Stimulated activated CD8-positive, alpha-beta memory T cell treated with anti-CD3 and anti-CD28 coated beads, Interleukin-15, amount 100 ng/mL, for 4 hours (primary cell): ENCODE results near the gene PAK5.

Experiments
- DNase-seq, 2 donors: peaks; one replicate each; pipeline ENCODE4 v3.0.0-alpha.2; 2020; ENCODE audit warnings: low read depth in 2 of 2

Gene PAK5

DNA sequence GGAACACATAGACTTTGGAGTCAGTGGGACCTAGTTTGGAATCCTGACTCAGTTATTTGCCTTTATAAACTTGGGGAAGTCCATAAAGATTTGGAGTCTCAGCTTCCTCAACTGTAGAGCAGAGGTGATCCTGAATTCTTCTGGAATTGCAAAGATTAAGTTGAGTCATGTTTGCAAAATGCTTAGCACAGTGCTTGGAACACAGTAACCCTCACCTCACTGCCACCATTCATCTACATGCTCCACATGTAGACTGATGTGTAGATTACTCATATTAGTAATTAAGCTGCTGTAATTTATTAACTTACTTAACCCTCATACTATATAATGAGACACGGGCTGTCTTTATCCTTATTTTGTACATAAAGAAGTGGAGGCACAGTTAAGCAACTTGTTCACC, 263.0 kb downstream of the PAK5 start:
- DNase-seq: no peak

DNA sequence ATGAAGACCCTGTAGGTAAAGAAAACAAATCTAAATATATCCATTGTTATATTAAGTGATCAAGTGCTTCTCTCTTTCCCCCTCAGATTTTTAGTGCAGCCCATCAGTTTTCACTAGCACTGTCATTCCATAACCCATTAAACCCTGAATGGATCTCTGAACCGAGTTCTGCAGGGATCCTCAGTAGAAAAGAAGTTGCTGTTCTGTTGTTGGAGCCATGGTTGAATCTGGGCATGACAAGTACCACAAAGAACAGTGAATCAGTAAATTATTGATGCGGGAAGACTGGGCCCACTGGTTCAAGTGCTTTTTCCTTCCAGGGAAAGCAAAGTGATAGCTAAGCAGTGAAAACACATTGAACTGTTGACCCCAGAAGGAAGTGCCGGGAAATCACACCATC, 264.1 kb downstream of the PAK5 start:
- DNase-seq: no peak

DNA sequence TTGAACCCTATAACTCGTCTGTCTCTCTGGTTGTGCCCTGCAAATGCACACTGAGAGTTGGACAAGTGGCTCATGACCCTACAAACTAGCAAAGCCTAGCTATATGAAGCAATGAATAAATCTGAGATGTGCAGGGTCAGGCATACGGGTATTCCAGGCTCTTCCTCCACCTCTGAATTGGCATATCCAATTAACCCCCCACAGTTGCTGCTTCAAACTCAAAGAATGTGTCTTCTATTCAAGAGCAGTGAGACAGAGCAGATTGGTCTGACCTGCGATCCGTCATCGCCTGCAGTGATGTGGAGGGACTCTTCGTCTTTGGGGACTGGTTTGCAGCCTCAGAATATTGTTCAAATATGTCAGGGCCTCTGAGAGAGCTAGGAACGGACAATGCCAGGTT, 264.7 kb downstream of the PAK5 start:
- no peak for DNase-seq

DNA sequence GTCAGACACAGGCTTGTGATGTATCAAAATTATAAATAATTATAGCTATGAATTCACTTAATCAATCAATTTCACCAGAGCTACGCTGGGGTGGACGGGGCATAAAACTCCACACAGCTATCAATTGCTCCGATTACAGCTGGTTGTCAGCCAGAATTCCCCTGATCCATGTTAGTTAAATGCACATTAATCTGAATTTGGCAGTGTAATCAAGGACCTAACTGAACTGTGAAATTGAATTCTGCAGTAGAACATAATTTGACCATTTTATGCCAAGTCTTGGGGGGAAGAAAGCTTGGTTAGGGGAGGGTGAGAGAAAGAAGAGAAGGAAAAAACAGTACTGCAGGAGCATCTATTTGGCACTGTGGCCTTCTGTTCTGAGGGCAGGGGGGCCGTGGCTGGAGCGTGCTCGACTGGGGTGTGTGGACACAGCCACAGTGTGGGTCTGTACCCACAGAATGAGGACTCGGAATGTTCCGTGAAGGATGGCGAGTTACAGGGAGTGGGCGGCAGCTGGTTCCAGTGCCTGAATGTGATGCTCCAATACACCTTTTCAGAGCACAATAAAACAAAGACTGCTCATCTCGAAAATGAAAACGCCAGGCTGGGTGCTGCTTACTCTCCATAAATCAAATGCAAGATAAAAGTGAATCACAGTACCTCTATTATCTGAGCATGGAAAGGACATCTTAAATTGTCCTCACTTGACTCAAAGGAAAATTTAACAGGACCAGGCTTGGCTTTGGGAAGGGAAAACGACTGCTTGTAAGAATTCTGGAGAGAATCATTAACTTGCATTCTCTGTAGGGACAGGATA, 265.3 kb downstream of the PAK5 start:
- no peak for DNase-seq

DNA sequence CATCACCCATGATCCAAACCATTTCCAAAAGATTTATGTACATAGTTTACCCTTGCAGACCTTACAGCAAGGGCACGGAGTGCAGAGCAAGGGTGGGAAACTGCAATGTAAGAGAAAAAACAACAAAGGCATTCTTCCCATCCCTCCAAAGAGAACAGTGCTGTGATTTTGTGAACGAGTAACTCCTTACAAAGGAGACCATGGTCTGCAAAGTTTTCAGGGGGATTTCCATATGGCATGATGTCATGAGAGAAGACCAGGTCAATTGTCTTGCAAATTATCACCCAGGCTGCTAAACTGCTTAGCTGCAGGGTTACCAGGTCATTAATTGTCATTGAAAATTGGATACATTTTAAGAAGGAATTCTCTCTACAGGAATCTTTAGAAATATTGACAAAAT, 266.2 kb downstream of the PAK5 start:
- DNase-seq: no peak

DNA sequence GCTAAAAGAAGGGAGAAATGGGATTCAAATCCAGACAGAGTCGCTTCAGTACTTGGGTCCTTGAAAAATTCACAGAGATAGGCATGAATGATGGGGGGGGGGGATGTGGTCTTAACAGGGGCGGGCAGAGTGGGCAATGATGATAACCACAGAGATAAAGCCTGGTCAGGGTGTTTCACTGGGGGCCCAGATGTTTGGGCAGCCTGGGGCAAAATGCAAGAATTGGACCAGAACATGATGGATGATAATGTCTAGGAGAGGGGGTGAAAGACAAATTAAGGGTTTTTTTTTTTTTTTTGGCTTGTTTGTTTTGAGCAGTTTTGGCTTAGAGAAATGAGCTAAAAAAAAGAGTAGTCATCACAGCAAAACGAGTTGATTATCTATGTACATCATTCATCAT, 267.1 kb downstream of the PAK5 start:
- no peak for DNase-seq

DNA sequence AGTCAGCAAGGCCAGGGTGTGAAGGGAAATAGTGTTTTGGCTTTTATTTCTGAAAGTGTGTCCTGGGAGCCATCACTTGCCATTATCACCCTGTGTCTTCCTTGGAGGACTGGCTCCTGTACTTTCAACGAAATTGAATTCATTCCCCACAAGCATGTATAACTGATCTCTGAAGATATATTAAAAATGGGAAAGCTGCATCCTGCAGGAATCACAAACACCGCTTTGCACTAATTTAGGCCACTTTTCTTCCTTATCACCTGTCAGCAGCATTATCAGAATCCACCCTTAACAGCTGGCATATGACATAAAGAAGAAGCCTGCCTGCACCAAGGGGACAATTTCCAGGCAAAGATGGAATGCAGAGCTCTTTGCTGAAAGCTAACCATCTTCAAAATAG, 268.3 kb downstream of the PAK5 start:
- no peak for DNase-seq

DNA sequence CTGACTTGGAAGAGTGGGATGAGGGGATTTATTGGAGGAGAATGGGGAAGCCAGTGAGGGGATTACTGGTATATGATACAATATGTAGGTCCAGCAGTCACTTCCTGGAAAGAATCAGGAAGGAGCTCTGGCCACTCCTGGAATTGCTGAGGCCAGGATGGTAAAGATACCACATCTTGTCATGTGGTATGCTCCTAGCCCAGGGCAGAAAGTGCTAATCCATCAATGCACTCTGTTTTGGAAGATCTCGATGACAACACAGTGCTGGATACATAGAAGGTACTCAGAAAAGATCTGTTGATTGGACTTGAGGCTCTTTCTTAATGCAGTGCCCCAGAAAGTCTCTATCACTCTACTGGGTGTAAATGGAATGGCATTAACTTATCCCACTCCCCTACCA, 271.9 kb downstream of the PAK5 start:
- DNase-seq: no peak

DNA sequence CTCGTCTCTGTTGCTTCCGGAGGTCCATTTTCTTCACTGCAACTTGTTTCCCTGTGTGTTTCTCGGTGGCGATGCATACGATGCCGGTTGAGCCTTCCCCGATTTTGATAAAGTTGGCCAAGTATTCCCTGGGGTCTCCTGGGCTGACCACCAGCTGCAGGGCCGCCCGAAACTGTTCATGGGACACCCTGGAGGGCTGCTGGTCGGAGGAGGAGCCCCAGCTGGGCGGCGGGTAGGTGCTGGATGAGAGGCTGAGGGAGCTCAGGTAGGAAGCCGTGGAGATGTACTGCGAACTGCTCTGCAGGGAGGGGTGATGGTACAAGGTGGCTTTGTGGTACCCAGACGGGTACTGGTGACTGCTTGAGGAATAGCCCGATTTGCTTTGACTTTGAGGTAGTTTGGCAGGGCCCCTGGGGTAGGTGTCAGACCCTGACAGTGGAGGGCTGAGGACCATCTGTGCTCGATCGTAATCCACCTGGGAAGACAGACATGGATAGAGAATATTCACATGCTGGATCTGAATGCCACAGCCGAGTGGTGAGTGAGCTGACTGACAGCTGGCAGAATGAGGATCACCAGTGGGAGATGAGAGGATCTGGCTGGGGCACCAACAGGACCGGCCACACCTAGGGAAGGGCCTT, 272.8 kb downstream of the PAK5 start:
- no peak for DNase-seq

DNA sequence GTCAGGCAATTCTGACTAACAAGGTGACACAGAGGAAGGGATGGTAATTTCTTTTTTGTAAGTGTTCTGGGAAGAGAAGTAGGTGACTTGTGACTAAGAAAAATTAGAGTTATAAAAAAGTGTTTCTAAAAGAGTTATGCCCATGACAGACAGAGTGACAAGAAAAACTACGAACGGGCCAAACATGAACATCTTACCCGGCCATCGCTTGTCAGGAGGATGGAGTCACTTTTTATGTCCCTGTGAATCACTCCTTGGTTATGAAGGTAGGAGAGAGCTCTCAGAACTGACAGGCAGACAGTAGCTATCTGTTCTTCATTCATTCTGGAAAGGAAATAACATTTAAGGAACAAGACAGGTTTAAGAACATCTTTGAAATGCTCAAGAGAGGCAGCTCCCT, 281.5 kb downstream of the PAK5 start:
- no peak for DNase-seq

DNA sequence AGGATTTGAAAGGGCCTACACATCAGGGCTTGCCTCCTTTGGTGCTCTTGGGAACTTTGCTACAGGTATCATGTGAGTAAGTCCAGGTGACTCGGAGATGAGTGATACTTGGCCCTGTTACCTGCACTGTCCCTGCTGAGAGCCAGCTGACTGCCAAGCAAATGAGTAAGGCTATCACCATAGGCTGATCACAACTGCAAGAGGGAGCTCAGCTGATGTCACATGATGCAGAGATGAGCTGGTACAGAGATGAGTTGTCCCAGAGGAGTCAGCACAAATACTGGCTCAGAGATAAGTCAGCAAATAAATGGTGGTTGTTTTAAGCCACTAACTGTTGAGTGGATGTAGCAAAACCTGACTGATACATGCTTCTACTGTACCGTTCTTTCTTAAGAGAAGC, 283.1 kb downstream of the PAK5 start:
- no peak for DNase-seq

DNA sequence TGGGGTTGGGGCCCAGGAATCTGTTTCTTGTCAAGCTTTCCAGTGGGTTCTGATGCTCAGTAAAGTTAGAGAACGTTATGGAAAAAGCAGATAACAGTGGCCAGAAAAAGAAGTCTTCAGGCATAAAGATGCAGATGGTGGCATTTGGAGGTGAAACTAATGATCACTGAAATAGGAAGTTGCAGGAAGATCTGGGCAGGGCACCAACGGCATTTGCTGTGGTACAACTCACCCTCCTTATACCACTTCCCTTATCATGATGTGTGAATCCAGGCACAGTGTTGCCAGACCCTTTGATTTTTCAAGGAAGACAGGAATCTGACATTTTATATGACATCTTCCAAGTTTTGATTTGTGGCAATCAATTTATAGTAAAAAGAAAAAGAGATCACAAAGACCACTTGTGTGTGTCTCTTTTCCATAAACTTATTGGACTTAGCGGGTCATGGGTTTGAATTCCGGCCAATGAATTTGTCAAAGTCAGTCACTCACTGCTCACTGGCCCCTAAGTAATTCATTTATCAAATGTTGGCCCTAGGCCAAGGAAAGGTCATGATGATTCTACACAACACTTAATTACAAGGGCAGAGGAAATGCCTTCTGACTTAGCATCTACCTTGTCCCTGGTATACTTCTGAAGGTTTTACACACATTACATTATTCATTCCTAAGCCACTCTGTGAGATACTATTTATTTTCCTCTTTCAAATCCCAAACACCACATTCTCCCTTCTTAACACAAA, 286.9 kb downstream of the PAK5 start:
- DNase-seq: no peak

DNA sequence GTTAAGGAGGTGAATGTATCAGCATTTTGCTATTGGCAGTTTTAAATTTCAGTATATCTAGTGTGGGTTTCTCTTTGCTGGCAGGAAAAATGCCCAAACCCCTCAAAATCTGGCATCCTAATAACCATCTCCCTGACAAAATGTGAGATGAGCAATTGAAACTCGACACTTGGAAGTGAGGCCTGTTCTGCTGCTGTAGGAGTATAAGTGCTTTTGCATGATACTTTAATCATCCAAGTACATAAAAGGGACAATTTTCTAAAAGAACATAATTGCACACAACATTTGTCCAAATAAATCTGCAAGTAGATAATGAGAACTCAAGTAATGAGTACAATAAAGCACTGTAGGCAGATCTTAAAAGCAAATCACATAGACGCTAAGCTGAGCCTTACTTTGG, 288.0 kb downstream of the PAK5 start:
- DNase-seq: no peak

DNA sequence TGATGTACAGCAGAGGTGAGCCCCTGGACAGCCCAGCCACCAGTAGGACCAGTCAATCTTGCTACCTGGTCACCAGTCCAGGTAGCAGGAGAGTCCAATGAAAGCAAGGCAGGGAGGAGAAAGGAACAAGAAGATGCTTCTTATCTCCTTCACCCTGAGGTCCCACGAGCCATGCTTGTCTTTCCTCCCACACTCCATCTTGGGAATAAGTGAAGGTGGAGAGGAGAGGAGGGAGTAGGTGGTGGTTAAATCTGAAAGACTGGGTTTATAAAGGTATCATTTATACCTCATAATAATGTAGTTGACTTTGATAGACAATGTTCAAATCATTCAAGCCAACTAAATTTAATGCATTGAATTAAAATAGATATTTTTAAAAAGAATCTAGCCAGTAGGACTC, 288.6 kb downstream of the PAK5 start:
- DNase-seq: no peak

DNA sequence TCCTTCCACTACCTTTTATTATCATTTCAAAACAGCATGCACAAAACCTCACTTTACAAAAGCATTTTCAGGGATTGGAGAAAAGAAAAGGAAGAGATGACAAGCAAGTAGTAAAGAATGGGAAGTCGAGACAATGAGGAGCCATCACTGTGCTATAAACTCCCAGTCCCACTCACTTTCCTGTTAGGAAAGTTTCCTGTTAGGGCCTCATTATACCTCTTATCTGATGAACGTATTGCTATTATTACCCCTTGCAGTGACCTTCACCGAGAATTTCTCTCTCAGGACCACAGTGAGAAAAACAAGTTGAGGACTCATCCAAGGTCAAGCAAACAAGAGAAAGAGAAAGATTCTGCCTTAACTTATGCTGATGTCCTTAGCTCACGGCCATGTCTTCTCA, 295.7 kb downstream of the PAK5 start:
- DNase-seq: no peak

DNA sequence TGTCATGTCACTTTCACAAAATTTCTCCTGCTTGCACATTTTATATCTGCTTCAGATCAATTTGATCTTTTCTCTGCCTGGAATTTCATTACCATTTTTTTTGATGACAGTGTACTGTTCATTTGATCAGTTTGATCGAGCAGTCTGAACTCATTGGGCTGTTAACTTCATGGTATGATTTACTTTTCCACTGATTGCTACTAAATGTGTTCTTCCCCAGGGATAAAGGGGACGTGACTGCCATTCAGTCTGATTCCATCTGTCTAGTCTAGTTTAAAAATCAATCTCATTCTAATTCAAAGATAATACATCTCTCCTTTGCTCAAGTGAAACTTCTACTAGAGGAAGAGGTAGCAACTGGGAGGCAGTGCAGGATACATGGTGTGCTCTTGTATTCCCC, 303.4 kb downstream of the PAK5 start:
- no peak for DNase-seq

DNA sequence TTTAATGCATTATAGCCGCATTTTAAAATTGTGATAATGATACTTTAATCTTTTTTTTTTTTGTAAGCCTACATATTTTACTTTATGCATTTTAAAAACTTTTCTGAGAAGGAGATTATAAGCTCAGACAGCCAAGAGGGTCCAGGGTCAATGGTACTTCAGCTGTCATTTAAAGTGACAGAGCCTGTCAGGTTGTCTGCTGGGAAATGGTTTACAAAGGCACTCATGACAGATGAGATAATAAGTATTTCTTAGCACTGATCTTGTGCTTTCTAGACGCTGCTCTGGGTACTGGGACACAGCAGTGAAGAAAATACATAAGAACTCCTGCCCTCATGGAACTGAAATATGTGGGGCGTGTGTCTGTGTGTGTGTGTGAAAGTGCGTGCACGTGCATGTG, 304.9 kb downstream of the PAK5 start:
- DNase-seq: no peak

DNA sequence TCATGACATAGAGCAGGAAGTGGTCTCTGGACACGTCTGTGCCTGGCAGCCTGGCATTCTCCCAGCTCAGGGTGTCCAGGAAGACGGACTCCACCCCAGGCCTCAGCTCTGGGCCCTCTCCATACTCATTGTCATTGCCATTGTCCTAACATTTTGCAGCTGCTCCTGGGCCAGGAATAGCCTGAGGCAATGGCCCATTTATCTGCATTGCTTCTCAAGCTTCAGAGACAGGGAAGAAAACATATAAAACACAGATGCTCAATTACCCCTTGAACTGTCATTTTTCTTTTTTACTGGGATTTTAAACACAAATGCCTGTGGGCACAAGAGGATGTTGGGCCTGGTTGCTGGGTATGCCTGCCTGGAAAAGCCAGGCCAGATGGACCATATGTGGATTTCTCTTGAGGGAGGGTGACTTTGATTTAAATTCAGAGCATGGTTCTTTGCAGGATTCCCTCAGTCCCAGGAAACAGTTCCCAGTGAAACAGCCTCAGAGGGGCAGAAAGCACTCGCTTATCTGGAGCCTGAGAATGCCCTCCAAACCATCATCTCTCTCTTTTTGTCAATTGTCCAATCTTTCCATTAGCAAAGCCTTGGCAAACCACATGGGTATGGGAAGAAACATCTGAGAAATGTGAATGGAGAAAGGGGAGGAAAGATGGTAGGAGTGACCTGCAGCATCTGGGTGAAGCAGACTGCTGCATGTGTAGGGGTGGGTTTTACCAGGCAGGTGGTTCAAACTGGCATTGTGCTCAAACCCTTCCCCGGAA, 306.6 kb downstream of the PAK5 start:
- no peak for DNase-seq

DNA sequence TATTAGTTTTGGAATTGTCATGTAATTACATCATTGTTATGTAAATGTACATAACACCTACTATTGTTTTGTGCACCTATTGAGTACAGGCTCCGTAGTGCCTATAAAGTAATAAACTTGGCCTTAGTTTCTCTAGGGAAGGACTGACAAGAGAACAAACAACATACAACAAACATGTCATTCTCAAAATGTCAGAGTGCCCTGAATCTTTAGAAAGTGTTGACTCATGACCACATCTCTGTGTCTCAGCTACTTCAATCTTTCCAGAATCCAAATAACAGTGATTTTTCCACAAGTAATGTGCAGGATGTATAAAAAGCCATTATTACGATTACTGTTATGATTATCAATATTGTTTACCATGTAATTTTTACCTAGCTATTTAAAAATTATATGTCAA, 307.3 kb downstream of the PAK5 start:
- no peak for DNase-seq

DNA sequence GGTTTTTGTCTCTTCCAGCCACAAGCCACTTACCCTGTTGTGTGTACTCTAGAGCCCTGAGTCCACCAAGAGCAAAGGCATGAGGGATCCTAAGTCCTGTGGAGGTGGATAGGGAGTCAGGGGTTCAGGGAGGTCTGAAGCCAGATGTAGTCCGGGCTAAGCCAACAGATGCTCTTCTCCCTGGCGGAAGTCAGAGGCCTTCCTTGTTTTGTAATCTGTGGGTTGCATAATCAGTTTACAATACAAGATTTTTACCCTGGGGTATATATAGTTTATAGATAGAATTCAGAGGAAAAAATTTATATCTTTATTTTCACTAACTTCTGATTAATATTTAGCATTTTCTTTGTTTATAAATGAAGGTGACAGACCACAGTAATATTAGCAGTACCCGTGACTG, 315.2 kb downstream of the PAK5 start:
- no peak for DNase-seq

DNA sequence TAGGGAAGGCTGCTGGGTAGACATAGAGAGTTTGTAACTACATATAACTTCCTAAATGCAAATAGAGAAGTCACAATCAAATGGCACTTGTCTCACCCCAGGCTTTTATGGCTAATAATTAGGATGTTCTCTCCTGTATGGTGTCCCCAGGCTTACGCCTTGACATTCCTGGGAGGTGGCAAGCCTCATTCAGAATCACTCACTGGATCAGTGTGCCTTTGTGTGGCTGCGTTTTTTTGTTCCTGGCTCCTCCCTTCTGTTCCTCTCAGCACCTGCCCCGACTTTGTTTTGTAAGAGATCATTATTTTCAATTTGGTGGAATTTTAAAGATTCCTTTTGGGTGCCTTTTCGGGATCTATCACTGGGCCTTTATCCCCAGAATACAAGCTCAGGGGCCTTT, 318.8 kb downstream of the PAK5 start:
- no peak for DNase-seq

DNA sequence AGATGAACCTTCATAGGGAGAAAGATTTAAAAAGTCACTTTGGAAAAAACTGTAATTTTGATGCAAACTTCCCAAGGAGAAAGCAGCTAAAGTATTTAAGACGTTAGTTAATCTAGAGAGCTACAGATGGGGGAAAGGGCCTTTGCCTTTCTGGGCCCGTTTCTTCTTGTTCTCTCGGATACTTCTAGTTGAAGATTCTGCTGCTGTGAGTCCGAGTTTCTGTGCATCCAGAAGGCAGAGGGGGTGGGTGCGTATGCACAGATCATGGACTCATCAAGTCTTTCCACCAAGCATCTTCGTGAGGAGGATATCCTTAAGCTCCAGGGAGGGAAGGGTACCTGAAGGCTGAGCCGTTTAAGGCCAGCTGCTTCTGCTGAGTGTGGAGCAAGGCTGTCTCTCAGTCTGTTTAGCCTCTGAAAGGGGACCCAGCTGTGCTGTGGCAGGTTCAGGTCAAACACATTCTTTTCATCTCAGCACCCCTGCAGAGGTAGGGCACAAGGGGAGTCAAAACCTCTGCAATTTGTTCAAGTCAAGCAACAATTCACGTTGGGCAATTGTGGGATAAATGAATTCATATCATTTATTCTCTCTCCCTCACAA, 320.2 kb downstream of the PAK5 start:
- no peak for DNase-seq
